ENCODE data around the gene FNIP2. TPM values are rescaled to one million over a fixed set of nuclear protein-coding genes. Genes with fewer than 3 reads are reported as not detected.
A peak's percentile ranks its signal among the peaks of the same experiment; 100 is the strongest.

FNIP2 gene
- total and polyA plus RNA-seq, 9 of the 15 experiments (the other 6 are each of a cell fraction or from before 2014, with no cell fraction given), result 1.7 to 15.5 (median 8.3) TPM

GRCh38 chr4:158836002-158836369, 67.2 kb downstream of the FNIP2 start:
- Histone ChIP-seq H3K4me1 (replicated peaks in 1 of 2; ENCODE audit: control insufficient read depth in 2 of 2, insufficient read depth in 2 of 2, low read length in 2 of 2) (no peaks in the 10 kb centered on the region; a peak in 1 of 5 replicates), H2AFZ (ENCODE audit: low read depth, low read length) (no peak overlapping the region), H3K9ac (ENCODE audit: insufficient read depth in 1 of 2, low read depth in 2 of 2, low read length in 2 of 2) (no peak overlapping the region), H4K20me1 (replicated peaks; ENCODE audit: control insufficient read depth, insufficient read depth, low read length) (no peaks in the 10 kb centered on the region), H3K9me3 (replicated peaks; ENCODE audit: control insufficient read depth, insufficient read depth, low read depth, low read length) (no peaks in the 10 kb centered on the region), H3K27me3 (ENCODE audit: control insufficient read depth in 2 of 2, insufficient read depth in 2 of 2, low read length in 2 of 2) (no peaks in the 10 kb centered on the region; a peak in 1 of 5 replicates), H3K79me2 (ENCODE audit: control insufficient read depth, insufficient read depth, low read length) (no peaks in the 10 kb centered on the region), H3K4me3 (no peak overlapping the region), H3K4me2 (ENCODE audit: insufficient read depth, low read length) (no peak overlapping the region), H3K9me1 (ENCODE audit: control insufficient read depth, insufficient read depth, low read length) (no peaks in the 10 kb centered on the region), H3K27ac (ENCODE audit: extremely low read depth, low read depth, low read length) (no peak overlapping the region), H3K36me3 (ENCODE audit: control insufficient read depth, insufficient read depth, low read length) (peaks cover 17% of the 10 kb centered on the region)
- ATAC-seq (peak; percentile 73), FAIRE-seq (no peak), DNase-seq (ENCODE audit: extremely low read depth in 1 of 4, low spot score in 3 of 4) (no peak)
- TF ChIP-seq AFF1 (IDR thresholded peaks at IDR 0.05; ENCODE audit: low read depth in 1 of 2, partially characterized antibody in 2 of 2), result no peak
- TF ChIP-seq STAT6 (CRISPR knock-in tag; IDR thresholded peaks at IDR 0.05), result no peak
- no peak for TF ChIP-seq MTA1 (IDR thresholded peaks at IDR 0.05; ENCODE audit: borderline replicate concordance)
- no peak for TF ChIP-seq ZNF584 (CRISPR knock-in tag; IDR thresholded peaks at IDR 0.05; ENCODE audit: low read depth)
- TF ChIP-seq JUN (IDR thresholded peaks at IDR 0.05; ENCODE audit: borderline replicate concordance, low read depth, low read length), result no peak
- TF ChIP-seq JUN (CRISPR knock-in tag; IDR thresholded peaks at IDR 0.05; ENCODE audit: borderline replicate concordance), result no peak
- no peak for TF ChIP-seq PTTG1 (tag; IDR thresholded peaks at IDR 0.05; ENCODE audit: low read depth)
- intact Hi-C loops (cut with micrococcal nuclease) (loop anchor here (5.0 kb wide), 1 partner anchor 49 kb away; no protein-coding TSS in a partner anchor), in situ Hi-C loops (cut with MboI) (no loop called here)
- 36% methylated on average over 1 of the region's 1 CpG for WGBS (ENCODE audit: insufficient coverage, low coverage, missing lambda C conversion rate)
- BruUV-seq (replicated peaks), result no TSS peak
- POLR2A ChIA-PET, result no interaction called here
- CTCF ChIA-PET (ENCODE audit: low intra/inter-chr PET ratio), result no interaction called here

Measured in K562 (cell line).